Vagina (tissue), 2 donors: Measurements from ENCODE around the gene SMIM32. TPM values are rescaled to one million over a fixed set of nuclear protein-coding genes. Genes with fewer than 3 reads are reported as not detected.

Experiments
- DNase-seq, 2 donors: peaks; one replicate each; pipeline ENCODE4 v3.0.0-alpha.2; 2017; ENCODE audit errors: extremely low spot score in 2 of 2
- H3K27ac ChIP-seq: fragments of 200-600 bp; sonication (generic); one replicate; pipeline ENCODE4 v1.5.1; 2019
- H3K27me3 ChIP-seq: fragments of 200-600 bp; sonication (generic); one replicate; pipeline ENCODE4 v1.5.1; 2019
- H3K36me3 ChIP-seq, 2 donors: fragments of 200-600 bp; sonication (generic); one replicate each; pipeline ENCODE4 v1.5.1; 2017 to 2019
- H3K4me1 ChIP-seq: fragments of 200-600 bp; sonication (generic); one replicate; pipeline ENCODE4 v1.5.1; 2019
- H3K4me3 ChIP-seq, 2 donors: fragments of 200-600 bp; sonication (generic); 1 replicate in 1 of 2; 2 replicates in 1 of 2; pipeline ENCODE4 v1.5.1; 2016 to 2019
- H3K9me3 ChIP-seq: fragments of 200-600 bp; sonication (generic); one replicate; pipeline ENCODE4 v1.5.1; 2019
- POLR2A ChIP-seq, 2 donors: fragments of 450-650 bp; IDR thresholded peaks; one replicate each; pipeline ENCODE4 v1.6.1; 2017; ENCODE audit warnings: antibody characterized with exemption in 2 of 2, mild to moderate bottlenecking in 2 of 2, moderate library complexity in 2 of 2
- POLR2AphosphoS5 ChIP-seq, 2 donors: sonication (generic); formaldehyde crosslinking; IDR thresholded peaks; one replicate each; pipeline ENCODE4 v1.9.0; 2017; ENCODE audit warnings: antibody characterized with exemption in 2 of 2, mild to moderate bottlenecking in 2 of 2, low read depth in 1 of 2; ENCODE audit not compliant: insufficient read depth in 1 of 2
- intact Hi-C: fragments of 100-400 bp; cut with DNase I; formaldehyde crosslinking; loops from one replicate; pipeline ENCODE4 v1.15.1; 2023
- total RNA-seq: library from RNA; depleted of rRNA; stranded (reverse); fragments of >200 nt; gene quantifications from one replicate; pipeline ENCODE4 v1.2.3, GENCODE V29; 2016
- TF ChIP-seq, protein P1 (sequence below), 3 experiments: fragments of 450-650 bp in 2 of 3; fragments of 200-600 bp in 1 of 3; sonication (generic) in 1 of 3; IDR thresholded peaks; one replicate each; pipeline ENCODE4 v1.5.1; 2017 to 2019; ENCODE audit warnings: antibody characterized with exemption in 3 of 3, mild to moderate bottlenecking in 2 of 3, moderate library complexity in 2 of 3

SMIM32 gene
- total RNA-seq, 1 donor from 2014 or later = not detected

GRCh38 chr5:136209346-136209910, 16.5 kb upstream of the SMIM32 start:
- H3K9me3 ChIP-seq = no peaks in the 10 kb centered on the region
- no peaks in the 10 kb centered on the region for H3K4me1 ChIP-seq
- intact Hi-C loops = no loop called here
- H3K36me3 ChIP-seq = no peaks in the 10 kb centered on the region
- H3K4me3 ChIP-seq = no peak overlapping the region
- no peak for DNase-seq
- no peak for TF ChIP-seq POLR2A (IDR thresholded peaks at IDR 0.05)
- TF ChIP-seq POLR2AphosphoS5 (IDR thresholded peaks at IDR 0.05; ENCODE audit: insufficient read depth in 1 of 2, low read depth in 1 of 2) = no peak
- TF ChIP-seq, protein P1, sequence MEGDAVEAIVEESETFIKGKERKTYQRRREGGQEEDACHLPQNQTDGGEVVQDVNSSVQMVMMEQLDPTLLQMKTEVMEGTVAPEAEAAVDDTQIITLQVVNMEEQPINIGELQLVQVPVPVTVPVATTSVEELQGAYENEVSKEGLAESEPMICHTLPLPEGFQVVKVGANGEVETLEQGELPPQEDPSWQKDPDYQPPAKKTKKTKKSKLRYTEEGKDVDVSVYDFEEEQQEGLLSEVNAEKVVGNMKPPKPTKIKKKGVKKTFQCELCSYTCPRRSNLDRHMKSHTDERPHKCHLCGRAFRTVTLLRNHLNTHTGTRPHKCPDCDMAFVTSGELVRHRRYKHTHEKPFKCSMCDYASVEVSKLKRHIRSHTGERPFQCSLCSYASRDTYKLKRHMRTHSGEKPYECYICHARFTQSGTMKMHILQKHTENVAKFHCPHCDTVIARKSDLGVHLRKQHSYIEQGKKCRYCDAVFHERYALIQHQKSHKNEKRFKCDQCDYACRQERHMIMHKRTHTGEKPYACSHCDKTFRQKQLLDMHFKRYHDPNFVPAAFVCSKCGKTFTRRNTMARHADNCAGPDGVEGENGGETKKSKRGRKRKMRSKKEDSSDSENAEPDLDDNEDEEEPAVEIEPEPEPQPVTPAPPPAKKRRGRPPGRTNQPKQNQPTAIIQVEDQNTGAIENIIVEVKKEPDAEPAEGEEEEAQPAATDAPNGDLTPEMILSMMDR (IDR thresholded peaks at IDR 0.05) = no peak
- H3K27me3 ChIP-seq = no peaks in the 10 kb centered on the region
- H3K27ac ChIP-seq = no peak overlapping the region

DNA sequence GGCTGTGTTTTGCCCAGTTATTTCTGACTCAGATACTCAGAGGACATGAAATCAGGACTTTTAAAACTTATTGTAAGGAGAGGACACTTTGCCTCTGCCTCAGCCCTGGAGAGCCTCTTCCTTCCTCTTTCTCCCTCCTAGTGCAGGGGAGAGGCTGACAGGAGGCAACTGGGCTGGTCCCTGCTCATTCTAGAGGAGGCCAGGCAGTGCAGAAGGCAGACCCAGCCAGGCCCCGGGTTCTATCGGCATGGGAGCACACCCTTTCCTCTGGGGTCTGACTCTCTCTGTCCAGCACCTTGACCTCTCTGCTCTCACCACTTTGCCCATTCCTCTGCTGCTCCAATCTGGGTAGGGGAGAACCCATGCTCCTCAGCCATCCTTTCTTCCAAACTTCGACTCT, 16.0 kb upstream of the SMIM32 start:
- no peak for TF ChIP-seq POLR2AphosphoS5 (IDR thresholded peaks at IDR 0.05; ENCODE audit: insufficient read depth in 1 of 2, low read depth in 1 of 2)
- TF ChIP-seq, protein P1 (IDR thresholded peaks at IDR 0.05) = no peak
- TF ChIP-seq POLR2A (IDR thresholded peaks at IDR 0.05) = no peak
- no peak overlapping the region for H3K4me3 ChIP-seq
- intact Hi-C loops = no loop called here
- no peak for DNase-seq
- H3K9me3 ChIP-seq = no peaks in the 10 kb centered on the region
- H3K27me3 ChIP-seq = no peaks in the 10 kb centered on the region
- H3K36me3 ChIP-seq = no peaks in the 10 kb centered on the region
- H3K4me1 ChIP-seq = no peaks in the 10 kb centered on the region
- no peak overlapping the region for H3K27ac ChIP-seq

GRCh38 chr5:136207631-136208030, 14.7 kb upstream of the SMIM32 start:
- Histone ChIP-seq H3K27ac (no peak overlapping the region), H3K4me3 (no peak overlapping the region), H3K27me3 (no peaks in the 10 kb centered on the region), H3K4me1 (no peaks in the 10 kb centered on the region), H3K9me3 (no peaks in the 10 kb centered on the region), H3K36me3 (no peaks in the 10 kb centered on the region)
- intact Hi-C loops = no loop called here
- DNase-seq = no peak
- no peak for TF ChIP-seq POLR2A (IDR thresholded peaks at IDR 0.05)
- no peak for TF ChIP-seq POLR2AphosphoS5 (IDR thresholded peaks at IDR 0.05; ENCODE audit: insufficient read depth in 1 of 2, low read depth in 1 of 2)
- TF ChIP-seq, protein P1 (IDR thresholded peaks at IDR 0.05) = no peak

DNA sequence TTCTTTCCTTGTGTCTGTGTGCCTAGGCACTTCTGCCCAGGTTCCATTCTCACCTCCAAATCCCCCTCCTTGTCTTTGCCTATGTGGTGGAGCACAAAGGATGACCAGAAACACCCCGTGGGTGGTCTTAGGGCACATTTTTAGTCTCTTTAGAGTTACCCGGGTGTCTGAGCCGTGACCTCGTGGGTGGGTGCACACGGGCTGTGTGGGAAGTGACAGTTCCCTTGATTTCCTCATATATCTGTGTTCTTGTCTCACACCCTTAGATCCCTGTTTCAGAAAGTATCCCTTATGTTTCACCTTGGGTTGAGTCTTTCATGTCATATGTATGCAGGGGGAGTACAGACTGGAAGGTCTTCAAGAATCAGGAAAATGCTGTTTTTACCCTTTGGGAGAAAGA, 13.4 kb upstream of the SMIM32 start:
- TF ChIP-seq POLR2A (IDR thresholded peaks at IDR 0.05) = no peak
- no peak for TF ChIP-seq POLR2AphosphoS5 (IDR thresholded peaks at IDR 0.05; ENCODE audit: insufficient read depth in 1 of 2, low read depth in 1 of 2)
- TF ChIP-seq, protein P1 (IDR thresholded peaks at IDR 0.05) = no peak
- DNase-seq = no peak
- H3K4me1 ChIP-seq = no peaks in the 10 kb centered on the region

DNA sequence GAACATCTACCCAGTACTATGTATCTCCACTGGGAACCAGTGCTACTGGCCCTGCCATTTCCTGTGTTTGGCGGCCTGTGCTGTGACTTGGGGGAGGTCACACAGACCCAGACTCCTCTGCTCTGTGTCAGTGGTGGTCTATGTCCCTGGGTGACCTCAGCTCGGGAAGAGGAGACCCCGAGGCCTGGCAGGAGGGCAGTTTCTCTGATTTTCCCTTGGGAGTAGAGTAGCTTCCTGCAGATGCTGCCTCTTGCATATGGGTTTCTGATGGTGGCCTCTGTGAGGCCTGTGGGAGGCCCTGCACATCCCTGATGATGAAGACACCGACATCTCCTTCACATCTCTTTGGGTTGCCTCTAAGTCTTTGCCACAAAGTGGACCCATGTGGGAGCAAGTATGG, 13.0 kb upstream of the SMIM32 start:
- no peaks in the 10 kb centered on the region for H3K27me3 ChIP-seq
- no peaks in the 10 kb centered on the region for H3K36me3 ChIP-seq
- intact Hi-C loops = no loop called here
- TF ChIP-seq POLR2AphosphoS5 (IDR thresholded peaks at IDR 0.05; ENCODE audit: insufficient read depth in 1 of 2, low read depth in 1 of 2) (no peak), POLR2A (IDR thresholded peaks at IDR 0.05) (no peak)
- TF ChIP-seq, protein P1 (IDR thresholded peaks at IDR 0.05) = no peak
- H3K9me3 ChIP-seq = no peaks in the 10 kb centered on the region
- H3K4me3 ChIP-seq = no peak overlapping the region
- H3K4me1 ChIP-seq = no peaks in the 10 kb centered on the region
- H3K27ac ChIP-seq = no peak overlapping the region
- DNase-seq = no peak

More for the DNA sequence above, 13.4 kb upstream of the SMIM32 start:
- Histone ChIP-seq H3K4me3 (no peak overlapping the region), H3K27me3 (no peaks in the 10 kb centered on the region), H3K36me3 (no peaks in the 10 kb centered on the region), H3K27ac (no peak overlapping the region), H3K9me3 (no peaks in the 10 kb centered on the region)
- intact Hi-C loops = no loop called here
